Measurements from ENCODE around the gene ICE2.
A peak's percentile ranks its signal among the peaks of the same experiment; 100 is the strongest.
"Not testable (repeated sequence)": the region's sequence is repeated elsewhere in the genome, so short reads cannot be mapped to it uniquely, and the experiment has no call there.

ICE2 gene

GRCh38 chr15:60442763-60443162 lies 36.2 kb downstream of the ICE2 start:
- DNase-seq: peak; percentile 3

- no peak for DNase-seq
Measured at GRCh38 chr15:60442031-60442650, 36.8 kb downstream of the ICE2 start.

GRCh38 chr15:60441331-60441730 lies 37.6 kb downstream of the ICE2 start:
- no peak for DNase-seq

GRCh38 chr15:60438646-60439045 lies 40.3 kb downstream of the ICE2 start:
- no peak for DNase-seq

GRCh38 chr15:60428935-60429334 lies 50.0 kb downstream of the ICE2 start:
- no peak for DNase-seq

- no peak for DNase-seq
Measured at GRCh38 chr15:60426870-60427508, 52.0 kb downstream of the ICE2 start.

GRCh38 chr15:60425461-60425860 lies 53.5 kb downstream of the ICE2 start:
- no peak for DNase-seq

- DNase-seq: no peak
Measured at GRCh38 chr15:60424006-60424405, 54.9 kb downstream of the ICE2 start.

- peak; percentile 3 for DNase-seq
Measured at GRCh38 chr15:60423537-60423936, 55.4 kb downstream of the ICE2 start.

GRCh38 chr15:60421544-60421943 lies 57.4 kb downstream of the ICE2 start:
- no peak for DNase-seq

- no peak for DNase-seq
Measured at GRCh38 chr15:60420203-60420716, 58.7 kb downstream of the ICE2 start.

GRCh38 chr15:60419753-60420152 lies 59.2 kb downstream of the ICE2 start:
- no peak for DNase-seq

- no peak for DNase-seq
Measured at GRCh38 chr15:60418096-60418495, 60.8 kb downstream of the ICE2 start.

GRCh38 chr15:60417112-60417511 lies 61.8 kb downstream of the ICE2 start:
- no peak for DNase-seq

GRCh38 chr15:60416484-60416883 lies 62.5 kb downstream of the ICE2 start:
- DNase-seq: no peak

- DNase-seq: no peak
Measured at GRCh38 chr15:60414016-60414682, 64.8 kb downstream of the ICE2 start.

- DNase-seq: no peak
Measured at GRCh38 chr15:60413231-60413824, 65.6 kb downstream of the ICE2 start.

- DNase-seq: not testable (repeated sequence)
Measured at GRCh38 chr15:60412807-60413206, 66.1 kb downstream of the ICE2 start.

GRCh38 chr15:60411774-60412425 lies 67.0 kb downstream of the ICE2 start:
- DNase-seq: no peak

- not testable (repeated sequence) for DNase-seq
Measured at GRCh38 chr15:60410350-60410749, 68.6 kb downstream of the ICE2 start.

- DNase-seq: no peak
Measured at GRCh38 chr15:60408463-60408981, 70.4 kb downstream of the ICE2 start.

GRCh38 chr15:60407415-60407805 lies 71.5 kb downstream of the ICE2 start:
- no peak for DNase-seq
